ENCODE results near the gene SLC6A17. TPM values are rescaled to one million over a fixed set of nuclear protein-coding genes. Genes with fewer than 3 reads are reported as not detected.

The SLC6A17 gene
- total RNA-seq, 6 experiments from 2014 or later = not detected

- Histone ChIP-seq H3K4me1 (no peaks in the 10 kb centered on the region), H3K4me3 (no peak overlapping the region), H3K36me3 (no peaks in the 10 kb centered on the region), H3K27me3 (no peaks in the 10 kb centered on the region), H3K9me3 (no peaks in the 10 kb centered on the region), H3K27ac (no peak overlapping the region)
- DNase-seq (no peak), ATAC-seq (peak; percentile 55 to 79 (median 64))
- 50% methylated on average over 11 of the region's 11 CpGs for WGBS (ENCODE audit: insufficient coverage, low coverage, low lambda C conversion rate, missing lambda C conversion rate)
- intact Hi-C loops (cut with DNase I) = no loop called here
- no peak for TF ChIP-seq POLR2A (IDR thresholded peaks at IDR 0.05)
- TF ChIP-seq, protein P1, sequence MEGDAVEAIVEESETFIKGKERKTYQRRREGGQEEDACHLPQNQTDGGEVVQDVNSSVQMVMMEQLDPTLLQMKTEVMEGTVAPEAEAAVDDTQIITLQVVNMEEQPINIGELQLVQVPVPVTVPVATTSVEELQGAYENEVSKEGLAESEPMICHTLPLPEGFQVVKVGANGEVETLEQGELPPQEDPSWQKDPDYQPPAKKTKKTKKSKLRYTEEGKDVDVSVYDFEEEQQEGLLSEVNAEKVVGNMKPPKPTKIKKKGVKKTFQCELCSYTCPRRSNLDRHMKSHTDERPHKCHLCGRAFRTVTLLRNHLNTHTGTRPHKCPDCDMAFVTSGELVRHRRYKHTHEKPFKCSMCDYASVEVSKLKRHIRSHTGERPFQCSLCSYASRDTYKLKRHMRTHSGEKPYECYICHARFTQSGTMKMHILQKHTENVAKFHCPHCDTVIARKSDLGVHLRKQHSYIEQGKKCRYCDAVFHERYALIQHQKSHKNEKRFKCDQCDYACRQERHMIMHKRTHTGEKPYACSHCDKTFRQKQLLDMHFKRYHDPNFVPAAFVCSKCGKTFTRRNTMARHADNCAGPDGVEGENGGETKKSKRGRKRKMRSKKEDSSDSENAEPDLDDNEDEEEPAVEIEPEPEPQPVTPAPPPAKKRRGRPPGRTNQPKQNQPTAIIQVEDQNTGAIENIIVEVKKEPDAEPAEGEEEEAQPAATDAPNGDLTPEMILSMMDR (IDR thresholded peaks at IDR 0.05) = no peak
Measured at GRCh38 chr1:110235834-110236682, 85.8 kb downstream of the SLC6A17 start.

DNA sequence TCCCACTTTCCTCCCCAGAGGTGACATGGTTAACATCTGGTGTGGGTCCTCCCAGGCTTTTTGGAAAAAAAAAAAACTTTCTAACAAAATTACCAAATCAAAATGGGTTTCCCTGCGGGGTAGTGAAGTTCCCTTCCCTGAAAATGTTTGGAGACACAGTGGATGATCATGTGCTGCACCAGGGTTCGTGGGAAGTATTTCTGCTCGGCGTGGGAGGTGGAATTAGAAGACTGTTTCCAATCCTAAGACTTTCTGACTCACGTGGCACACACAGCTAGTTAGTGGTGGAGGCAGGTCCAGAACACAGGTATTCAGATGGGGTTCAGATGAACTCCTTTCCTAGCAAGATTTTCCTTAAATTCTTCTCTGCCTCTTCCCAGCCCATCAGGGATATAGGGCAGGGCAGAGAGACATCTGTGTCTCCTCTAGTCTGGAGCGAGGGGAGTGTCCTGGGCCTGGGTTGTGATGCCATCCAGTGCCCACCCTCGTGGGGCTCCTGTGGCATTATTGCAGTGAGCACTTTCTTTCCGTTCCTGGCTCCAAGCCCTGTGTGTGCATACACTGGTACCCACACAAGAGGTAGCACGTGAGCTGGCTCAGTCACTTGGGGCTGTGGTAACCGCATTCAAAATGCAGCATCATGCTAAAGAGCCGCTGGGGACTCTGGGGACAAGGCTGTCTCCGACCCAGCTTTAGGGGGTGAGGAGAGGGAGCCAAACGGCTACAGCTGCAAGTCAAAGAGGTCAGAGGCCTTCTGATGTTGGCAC, 87.3 kb downstream of the SLC6A17 start:
- H3K27ac ChIP-seq = no peak overlapping the region
- TF ChIP-seq POLR2A (IDR thresholded peaks at IDR 0.05) = no peak
- TF ChIP-seq, protein P1 (IDR thresholded peaks at IDR 0.05) = no peak
- no peaks in the 10 kb centered on the region for H3K9me3 ChIP-seq
- H3K4me3 ChIP-seq = no peak overlapping the region
- no peaks in the 10 kb centered on the region for H3K27me3 ChIP-seq
- no peaks in the 10 kb centered on the region for H3K4me1 ChIP-seq
- WGBS (ENCODE audit: insufficient coverage, low coverage, low lambda C conversion rate, missing lambda C conversion rate) = 24% methylated on average over 2 of the region's 13 CpGs
- intact Hi-C loops (cut with DNase I) = no loop called here
- H3K36me3 ChIP-seq = no peaks in the 10 kb centered on the region
- DNase-seq = peak in 1 of 3 donors; percentile 1
- ATAC-seq = no peak

- no peaks in the 10 kb centered on the region for H3K9me3 ChIP-seq
- H3K27ac ChIP-seq = no peak overlapping the region
- H3K4me3 ChIP-seq = no peak overlapping the region
- intact Hi-C loops (cut with DNase I) = no loop called here
- TF ChIP-seq, protein P1 (IDR thresholded peaks at IDR 0.05) = no peak
- TF ChIP-seq POLR2A (IDR thresholded peaks at IDR 0.05) = no peak
- WGBS (ENCODE audit: insufficient coverage, low coverage, low lambda C conversion rate, missing lambda C conversion rate) = 53% methylated on average over 9 of the region's 11 CpGs
- DNase-seq (no peak), ATAC-seq (no peak)
- H3K27me3 ChIP-seq = no peaks in the 10 kb centered on the region
- no peaks in the 10 kb centered on the region for H3K4me1 ChIP-seq
- no peaks in the 10 kb centered on the region for H3K36me3 ChIP-seq
Measured at GRCh38 chr1:110239441-110240430, 89.4 kb downstream of the SLC6A17 start.

GRCh38 chr1:110240476-110241210, 90.3 kb downstream of the SLC6A17 start:
- DNase-seq = no peak
- no peaks in the 10 kb centered on the region for H3K27me3 ChIP-seq
- no peak overlapping the region for H3K4me3 ChIP-seq
- no peaks in the 10 kb centered on the region for H3K9me3 ChIP-seq
- H3K4me1 ChIP-seq = no peaks in the 10 kb centered on the region
- intact Hi-C loops (cut with DNase I) = no loop called here
- no CpG with 5 or more reads among the region's 13 CpGs for WGBS (ENCODE audit: insufficient coverage, low coverage, low lambda C conversion rate, missing lambda C conversion rate)
- H3K36me3 ChIP-seq = no peaks in the 10 kb centered on the region
- TF ChIP-seq, protein P1 (IDR thresholded peaks at IDR 0.05) = no peak
- no peak overlapping the region for H3K27ac ChIP-seq
- ATAC-seq = no peak

Data from right lobe of liver (tissue), 6 donors.